Nephron (organoid): ENCODE measurements around the gene NIPAL1.

ENCODE experiments used
- H3K27ac Mint-ChIP-seq, 3 experiments: 2 replicates each; pipeline ENCODE4 v1.8.0; 2020; ENCODE audit warnings: mixed read lengths in 3 of 3, mild to moderate bottlenecking in 2 of 3, moderate library complexity in 1 of 3
- H3K27me3 Mint-ChIP-seq: 2 replicates; pipeline ENCODE4 v1.8.0; 2021; ENCODE audit warnings: low read depth, mild to moderate bottlenecking, moderate library complexity, mixed read lengths
- H3K36me3 Mint-ChIP-seq: 2 replicates; pipeline ENCODE4 v1.8.0; 2020; ENCODE audit warnings: low read depth, mixed read lengths
- H3K4me1 Mint-ChIP-seq: 2 replicates; pipeline ENCODE4 v1.8.0; 2020; ENCODE audit warnings: mixed read lengths
- H3K4me3 Mint-ChIP-seq, 3 experiments: 2 replicates each; pipeline ENCODE4 v1.8.0; 2020; ENCODE audit warnings: mild to moderate bottlenecking in 3 of 3, mixed read lengths in 3 of 3, moderate library complexity in 2 of 3
- H3K9me3 Mint-ChIP-seq: 2 replicates; pipeline ENCODE4 v1.8.0; 2020; ENCODE audit warnings: mixed read lengths
- TF ChIP-seq, protein P1 (sequence below), 3 experiments: fragments of 200-600 bp; sonication (generic); IDR thresholded peaks; one replicate each; pipeline ENCODE4 v1.5.0; 2021; ENCODE audit warnings: antibody characterized with exemption in 3 of 3; ENCODE audit not compliant: unreplicated experiment in 3 of 3

The NIPAL1 gene

GRCh38 chr4:48068182-48068581, 51.6 kb downstream of the NIPAL1 start:
- Mint-ChIP-seq H3K36me3 (no peaks in the 10 kb centered on the region), H3K27ac (no peak overlapping the region), H3K4me1 (no peaks in the 10 kb centered on the region), H3K27me3 (no peaks in the 10 kb centered on the region), H3K9me3 (no peaks in the 10 kb centered on the region), H3K4me3 (no peak overlapping the region)
- TF ChIP-seq, protein P1, sequence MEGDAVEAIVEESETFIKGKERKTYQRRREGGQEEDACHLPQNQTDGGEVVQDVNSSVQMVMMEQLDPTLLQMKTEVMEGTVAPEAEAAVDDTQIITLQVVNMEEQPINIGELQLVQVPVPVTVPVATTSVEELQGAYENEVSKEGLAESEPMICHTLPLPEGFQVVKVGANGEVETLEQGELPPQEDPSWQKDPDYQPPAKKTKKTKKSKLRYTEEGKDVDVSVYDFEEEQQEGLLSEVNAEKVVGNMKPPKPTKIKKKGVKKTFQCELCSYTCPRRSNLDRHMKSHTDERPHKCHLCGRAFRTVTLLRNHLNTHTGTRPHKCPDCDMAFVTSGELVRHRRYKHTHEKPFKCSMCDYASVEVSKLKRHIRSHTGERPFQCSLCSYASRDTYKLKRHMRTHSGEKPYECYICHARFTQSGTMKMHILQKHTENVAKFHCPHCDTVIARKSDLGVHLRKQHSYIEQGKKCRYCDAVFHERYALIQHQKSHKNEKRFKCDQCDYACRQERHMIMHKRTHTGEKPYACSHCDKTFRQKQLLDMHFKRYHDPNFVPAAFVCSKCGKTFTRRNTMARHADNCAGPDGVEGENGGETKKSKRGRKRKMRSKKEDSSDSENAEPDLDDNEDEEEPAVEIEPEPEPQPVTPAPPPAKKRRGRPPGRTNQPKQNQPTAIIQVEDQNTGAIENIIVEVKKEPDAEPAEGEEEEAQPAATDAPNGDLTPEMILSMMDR (IDR thresholded peaks at IDR 0.05; ENCODE audit: unreplicated experiment in 3 of 3), result no peak

GRCh38 chr4:48069026-48069425, 52.5 kb downstream of the NIPAL1 start:
- no peaks in the 10 kb centered on the region for H3K27me3 Mint-ChIP-seq
- H3K36me3 Mint-ChIP-seq, result no peaks in the 10 kb centered on the region
- no peak overlapping the region for H3K4me3 Mint-ChIP-seq
- H3K4me1 Mint-ChIP-seq, result no peaks in the 10 kb centered on the region
- no peaks in the 10 kb centered on the region for H3K9me3 Mint-ChIP-seq
- TF ChIP-seq, protein P1 (IDR thresholded peaks at IDR 0.05; ENCODE audit: unreplicated experiment in 3 of 3), result no peak
- no peak overlapping the region for H3K27ac Mint-ChIP-seq

DNA sequence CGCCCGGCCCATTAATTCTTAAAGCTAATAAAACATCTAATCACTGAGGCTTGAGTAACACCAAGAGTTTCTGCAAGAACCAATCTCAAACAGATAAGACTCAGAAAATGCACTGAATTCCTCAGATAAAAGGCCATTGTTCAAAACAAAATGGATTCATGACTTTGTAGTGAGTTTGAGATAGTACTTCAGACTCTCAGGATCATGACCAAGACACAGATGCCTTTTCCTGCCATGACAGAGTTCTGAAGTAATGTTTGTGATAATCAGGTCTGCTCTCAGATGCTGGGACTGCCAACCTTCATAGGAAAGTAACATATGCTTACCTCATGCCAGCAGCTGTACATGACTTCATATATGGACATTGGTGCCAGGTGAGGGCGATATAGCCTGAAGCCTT, 54.6 kb downstream of the NIPAL1 start:
- Mint-ChIP-seq H3K36me3 (no peaks in the 10 kb centered on the region), H3K4me1 (no peaks in the 10 kb centered on the region), H3K27ac (no peak overlapping the region), H3K4me3 (no peak overlapping the region), H3K9me3 (no peaks in the 10 kb centered on the region), H3K27me3 (no peaks in the 10 kb centered on the region)
- TF ChIP-seq, protein P1 (IDR thresholded peaks at IDR 0.05; ENCODE audit: unreplicated experiment in 3 of 3), result no peak

DNA sequence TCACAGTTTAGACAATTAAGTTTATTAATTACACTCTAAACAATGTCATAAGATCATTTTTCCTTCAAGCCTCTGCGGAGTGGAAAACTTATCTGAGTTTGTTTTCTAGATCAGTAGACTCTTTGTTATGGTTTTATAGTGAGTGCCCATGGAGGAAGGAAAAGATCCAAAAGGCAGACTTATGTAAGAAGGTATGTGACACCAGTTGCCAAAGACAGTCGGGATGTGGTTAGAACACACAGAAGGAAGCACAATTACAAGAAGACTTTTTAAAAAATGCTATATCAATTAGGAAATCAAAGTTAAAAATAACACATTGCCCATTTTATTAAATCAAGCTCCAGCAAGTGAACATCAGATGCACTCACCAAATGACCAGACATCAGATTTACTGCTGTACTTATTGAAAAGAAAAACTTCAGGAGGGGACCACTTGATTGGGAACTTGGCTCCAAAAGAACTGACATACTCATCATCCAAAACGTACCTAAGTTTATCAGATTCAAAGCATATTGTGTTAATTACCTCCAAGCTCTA, 57.1 kb downstream of the NIPAL1 start:
- H3K4me3 Mint-ChIP-seq, result no peak overlapping the region
- no peaks in the 10 kb centered on the region for H3K9me3 Mint-ChIP-seq
- no peaks in the 10 kb centered on the region for H3K36me3 Mint-ChIP-seq
- TF ChIP-seq, protein P1 (IDR thresholded peaks at IDR 0.05; ENCODE audit: unreplicated experiment in 3 of 3), result no peak
- H3K4me1 Mint-ChIP-seq, result no peaks in the 10 kb centered on the region
- no peaks in the 10 kb centered on the region for H3K27me3 Mint-ChIP-seq
- H3K27ac Mint-ChIP-seq, result no peak overlapping the region

DNA sequence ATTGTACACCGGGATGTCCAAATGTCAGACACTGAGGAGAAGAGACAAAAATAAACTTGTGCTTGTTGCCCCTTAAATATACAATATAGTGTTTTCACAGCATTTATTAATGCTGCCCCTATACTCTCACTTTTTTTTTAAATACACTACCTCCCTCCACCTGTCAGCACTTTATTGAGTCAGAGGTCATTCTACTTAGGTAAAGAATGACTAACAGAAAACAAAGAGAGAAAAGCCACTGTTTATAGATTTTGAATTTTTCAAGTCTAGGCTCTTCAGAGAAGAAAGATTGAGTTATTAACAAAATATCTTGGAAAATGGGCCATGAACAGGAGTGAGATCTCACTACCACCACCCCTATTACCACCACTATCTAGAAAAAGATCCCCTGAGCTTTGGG, 58.1 kb downstream of the NIPAL1 start:
- H3K27ac Mint-ChIP-seq, result no peak overlapping the region
- TF ChIP-seq, protein P1 (IDR thresholded peaks at IDR 0.05; ENCODE audit: unreplicated experiment in 3 of 3), result no peak
- H3K4me3 Mint-ChIP-seq, result no peak overlapping the region
- no peaks in the 10 kb centered on the region for H3K9me3 Mint-ChIP-seq
- no peaks in the 10 kb centered on the region for H3K36me3 Mint-ChIP-seq
- no peaks in the 10 kb centered on the region for H3K4me1 Mint-ChIP-seq
- no peaks in the 10 kb centered on the region for H3K27me3 Mint-ChIP-seq

DNA sequence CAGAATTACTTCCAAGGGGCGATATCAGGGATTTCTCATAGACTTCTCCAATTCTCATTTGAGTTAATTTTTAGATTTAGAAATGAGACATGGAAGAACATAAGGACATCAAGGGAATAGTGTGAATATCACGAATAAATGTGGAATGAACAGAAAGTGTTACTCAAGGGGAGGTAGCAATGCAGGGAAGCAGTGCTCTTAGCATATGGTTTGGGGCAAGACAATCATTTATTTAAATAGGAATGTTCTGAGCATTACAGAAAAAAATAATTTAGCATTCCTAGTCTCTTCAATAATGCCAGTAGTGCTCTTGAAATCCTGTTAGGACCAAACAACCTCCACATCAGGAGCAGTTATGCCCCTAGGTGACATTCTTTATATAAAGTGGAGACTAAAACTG, 61.9 kb downstream of the NIPAL1 start:
- TF ChIP-seq, protein P1 (IDR thresholded peaks at IDR 0.05; ENCODE audit: unreplicated experiment in 3 of 3), result no peak
- H3K4me3 Mint-ChIP-seq, result no peak overlapping the region
- H3K4me1 Mint-ChIP-seq, result peaks cover 5% of the 10 kb centered on the region
- H3K36me3 Mint-ChIP-seq, result no peaks in the 10 kb centered on the region
- no peaks in the 10 kb centered on the region for H3K27me3 Mint-ChIP-seq
- H3K9me3 Mint-ChIP-seq, result no peaks in the 10 kb centered on the region
- no peak overlapping the region for H3K27ac Mint-ChIP-seq
